Activated T-cell treated with anti-CD3 and anti-CD28 coated beads, Interleukin-2, amount 50 U/mL, for 4 hours (primary cell): ENCODE data around the gene ATXN7L3. TPM values are rescaled to one million over a fixed set of nuclear protein-coding genes. Genes with fewer than 3 reads are reported as not detected.

Experiments used
- ATAC-seq, 2 donors: fragments of 200-7000 bp; cut with Tn5 transposase; one replicate each; pipeline ENCODE4 v1.10.0; 2021
- DNase-seq: peaks from one replicate; pipeline ENCODE4 v3.0.0-alpha.2; 2020
- H3K27me3 Mint-ChIP-seq: one replicate; pipeline ENCODE4 v1.8.0; 2021; ENCODE audit warnings: low read depth, mixed read lengths
- H3K36me3 Mint-ChIP-seq: one replicate; pipeline ENCODE4 v1.8.0; 2022; ENCODE audit warnings: mixed read lengths; ENCODE audit not compliant: insufficient read depth
- H3K4me1 Mint-ChIP-seq: one replicate; pipeline ENCODE4 v1.8.0; 2021; ENCODE audit warnings: low read depth, mixed read lengths
- H3K4me3 Mint-ChIP-seq: one replicate; pipeline ENCODE4 v1.8.0; 2021; ENCODE audit warnings: mild to moderate bottlenecking, moderate library complexity, mixed read lengths
- H3K9me3 Mint-ChIP-seq: one replicate; pipeline ENCODE4 v1.8.0; 2021; ENCODE audit warnings: mixed read lengths
- total RNA-seq, 3 donors: library from RNA; stranded (reverse); gene quantifications; one replicate each; pipeline ENCODE4 v1.2.1, GENCODE V29; 2021

ATXN7L3 gene
- total RNA-seq, 3 donors from 2014 or later = 101 to 111 (median 110) TPM

GRCh38 chr17:44198721-44199552 is 747 bp downstream of the ATXN7L3 start:
- peak; percentile 36 to 44 for ATAC-seq
- Mint-ChIP-seq H3K4me3 (peak overlapping the region; percentile 83), H3K9me3 (no peaks in the 10 kb centered on the region), H3K27me3 (no peaks in the 10 kb centered on the region), H3K4me1 (peaks cover 32% of the 10 kb centered on the region), H3K36me3 (peaks cover 22% of the 10 kb centered on the region)
- DNase-seq = no peak

- Mint-ChIP-seq H3K36me3 (peaks cover 25% of the 10 kb centered on the region), H3K4me1 (peaks cover 24% of the 10 kb centered on the region), H3K27me3 (no peaks in the 10 kb centered on the region), H3K9me3 (no peaks in the 10 kb centered on the region), H3K4me3 (peak overlapping the region; percentile 83)
- DNase-seq = no peak
- ATAC-seq = no peak
These were observed 1.5 kb downstream of the ATXN7L3 start for GRCh38 chr17:44197980-44198720.

DNA sequence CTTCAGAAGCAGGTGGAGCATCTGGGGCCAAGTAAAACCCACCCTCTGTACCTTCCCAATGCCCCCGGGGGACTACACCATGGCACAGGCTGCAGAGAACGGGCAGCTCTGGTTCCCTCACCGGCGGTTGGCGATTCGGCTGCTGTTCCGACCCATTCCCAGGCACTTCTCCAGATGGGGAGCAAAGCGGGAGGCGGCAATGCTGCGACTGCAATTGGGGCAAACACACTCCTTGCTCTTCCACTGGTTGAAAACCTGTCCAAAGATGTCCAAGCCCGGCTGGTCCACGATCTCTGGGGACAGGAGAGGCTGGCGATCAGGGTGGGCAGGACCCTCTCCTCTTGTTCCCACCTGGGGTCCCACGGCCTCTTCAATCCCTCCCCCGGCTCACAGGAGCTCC is 2.6 kb downstream of the ATXN7L3 start:
- DNase-seq = no peak
- H3K27me3 Mint-ChIP-seq = no peaks in the 10 kb centered on the region
- no peak overlapping the region for H3K4me3 Mint-ChIP-seq
- peaks cover 20% of the 10 kb centered on the region for H3K4me1 Mint-ChIP-seq
- H3K9me3 Mint-ChIP-seq = no peaks in the 10 kb centered on the region
- ATAC-seq = no peak
- peaks cover 26% of the 10 kb centered on the region for H3K36me3 Mint-ChIP-seq

DNA sequence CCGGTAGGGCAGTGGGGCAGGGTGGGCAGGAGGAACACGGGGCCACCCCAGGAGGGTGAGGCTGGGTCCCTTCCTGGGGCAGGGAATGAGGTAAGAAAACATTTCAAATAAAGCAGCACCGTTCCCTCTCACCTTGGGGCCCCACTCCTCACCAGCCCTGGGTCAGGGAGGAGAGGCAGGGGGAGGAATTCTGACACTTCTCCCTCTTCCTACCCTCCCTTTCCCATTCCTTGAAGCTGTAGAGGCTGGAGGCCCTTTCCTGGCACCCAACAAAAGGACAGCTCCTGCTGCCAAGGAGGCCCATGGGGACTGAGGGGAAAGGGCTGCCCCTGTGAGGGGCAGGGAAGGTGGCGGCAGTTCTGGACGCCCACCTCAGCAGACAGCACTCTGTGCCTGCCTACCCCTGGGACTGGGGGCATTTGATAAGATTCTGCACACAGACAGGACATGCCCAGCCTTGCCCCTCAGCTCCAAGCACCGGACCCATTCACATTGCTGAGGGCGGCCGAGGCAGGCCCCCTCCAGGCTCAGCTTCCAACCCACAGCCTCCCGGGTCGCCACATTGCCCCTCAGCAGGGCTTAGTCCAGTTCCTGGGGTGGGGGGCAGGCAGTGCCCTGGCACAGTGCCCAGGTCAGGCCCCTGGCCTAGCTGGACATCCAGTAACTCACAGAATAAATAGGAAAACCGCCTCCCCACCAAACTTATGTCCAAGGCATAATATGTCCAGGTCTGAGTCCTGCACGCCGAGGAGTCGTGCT is 6.2 kb downstream of the ATXN7L3 start:
- peaks cover 20% of the 10 kb centered on the region for H3K4me1 Mint-ChIP-seq
- H3K9me3 Mint-ChIP-seq = no peaks in the 10 kb centered on the region
- DNase-seq = no peak
- no peak overlapping the region for H3K4me3 Mint-ChIP-seq
- H3K27me3 Mint-ChIP-seq = no peaks in the 10 kb centered on the region
- H3K36me3 Mint-ChIP-seq = peaks cover 38% of the 10 kb centered on the region
- ATAC-seq = no peak

DNA sequence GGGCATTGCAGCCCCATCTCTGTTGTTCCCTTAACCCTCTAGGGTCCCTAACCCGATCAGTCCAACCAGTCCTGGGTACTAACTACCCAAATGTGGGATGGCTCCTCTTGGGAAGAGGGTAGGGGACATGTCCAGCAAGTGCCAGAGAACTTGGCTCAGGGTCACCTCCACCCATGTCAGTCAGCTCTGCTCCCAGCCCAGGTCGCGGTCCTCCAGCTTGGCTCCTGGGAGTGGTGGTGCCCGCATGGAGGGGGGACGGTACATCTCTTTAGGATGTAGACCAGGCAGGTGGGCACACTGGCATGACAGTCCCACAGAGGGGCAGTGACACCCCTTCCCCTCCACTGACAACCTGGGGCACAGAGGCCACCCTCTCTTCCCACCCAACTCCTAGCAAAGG is 6.9 kb downstream of the ATXN7L3 start:
- no peak for ATAC-seq
- H3K36me3 Mint-ChIP-seq = peaks cover 35% of the 10 kb centered on the region
- H3K4me1 Mint-ChIP-seq = peaks cover 21% of the 10 kb centered on the region
- no peaks in the 10 kb centered on the region for H3K9me3 Mint-ChIP-seq
- H3K27me3 Mint-ChIP-seq = no peaks in the 10 kb centered on the region
- DNase-seq = no peak
- H3K4me3 Mint-ChIP-seq = no peak overlapping the region

GRCh38 chr17:44191941-44192496 is 7.7 kb downstream of the ATXN7L3 start:
- Mint-ChIP-seq H3K4me1 (peaks cover 17% of the 10 kb centered on the region), H3K4me3 (no peak overlapping the region), H3K36me3 (peaks cover 30% of the 10 kb centered on the region), H3K9me3 (no peaks in the 10 kb centered on the region), H3K27me3 (no peaks in the 10 kb centered on the region)
- ATAC-seq (no peak), DNase-seq (no peak)

DNA sequence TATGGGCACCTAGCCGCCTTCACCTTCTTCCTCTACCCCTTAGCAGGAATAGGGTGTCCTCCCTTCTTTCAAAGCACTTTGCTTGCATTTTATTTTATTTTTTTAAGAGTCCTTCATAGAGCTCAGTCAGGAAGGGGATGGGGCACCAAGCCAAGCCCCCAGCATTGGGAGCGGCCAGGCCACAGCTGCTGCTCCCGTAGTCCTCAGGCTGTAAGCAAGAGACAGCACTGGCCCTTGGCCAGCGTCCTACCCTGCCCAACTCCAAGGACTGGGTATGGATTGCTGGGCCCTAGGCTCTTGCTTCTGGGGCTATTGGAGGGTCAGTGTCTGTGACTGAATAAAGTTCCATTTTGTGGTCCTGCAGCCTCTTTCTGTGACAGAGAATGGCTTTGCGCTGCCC is 8.3 kb downstream of the ATXN7L3 start:
- peaks cover 18% of the 10 kb centered on the region for H3K4me1 Mint-ChIP-seq
- ATAC-seq (no peak), DNase-seq (no peak)
- no peak overlapping the region for H3K4me3 Mint-ChIP-seq
- H3K9me3 Mint-ChIP-seq = no peaks in the 10 kb centered on the region
- no peaks in the 10 kb centered on the region for H3K27me3 Mint-ChIP-seq
- peaks cover 28% of the 10 kb centered on the region for H3K36me3 Mint-ChIP-seq

DNA sequence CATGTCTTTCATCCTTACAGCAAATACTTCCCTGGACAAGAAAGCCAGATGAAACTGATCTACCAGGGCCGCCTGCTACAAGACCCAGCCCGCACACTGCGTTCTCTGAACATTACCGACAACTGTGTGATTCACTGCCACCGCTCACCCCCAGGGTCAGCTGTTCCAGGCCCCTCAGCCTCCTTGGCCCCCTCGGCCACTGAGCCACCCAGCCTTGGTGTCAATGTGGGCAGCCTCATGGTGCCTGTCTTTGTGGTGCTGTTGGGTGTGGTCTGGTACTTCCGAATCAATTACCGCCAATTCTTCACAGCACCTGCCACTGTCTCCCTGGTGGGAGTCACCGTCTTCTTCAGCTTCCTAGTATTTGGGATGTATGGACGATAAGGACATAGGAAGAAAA is 9.2 kb downstream of the ATXN7L3 start:
- no peaks in the 10 kb centered on the region for H3K27me3 Mint-ChIP-seq
- no peak for ATAC-seq
- H3K36me3 Mint-ChIP-seq = peaks cover 28% of the 10 kb centered on the region

DNA sequence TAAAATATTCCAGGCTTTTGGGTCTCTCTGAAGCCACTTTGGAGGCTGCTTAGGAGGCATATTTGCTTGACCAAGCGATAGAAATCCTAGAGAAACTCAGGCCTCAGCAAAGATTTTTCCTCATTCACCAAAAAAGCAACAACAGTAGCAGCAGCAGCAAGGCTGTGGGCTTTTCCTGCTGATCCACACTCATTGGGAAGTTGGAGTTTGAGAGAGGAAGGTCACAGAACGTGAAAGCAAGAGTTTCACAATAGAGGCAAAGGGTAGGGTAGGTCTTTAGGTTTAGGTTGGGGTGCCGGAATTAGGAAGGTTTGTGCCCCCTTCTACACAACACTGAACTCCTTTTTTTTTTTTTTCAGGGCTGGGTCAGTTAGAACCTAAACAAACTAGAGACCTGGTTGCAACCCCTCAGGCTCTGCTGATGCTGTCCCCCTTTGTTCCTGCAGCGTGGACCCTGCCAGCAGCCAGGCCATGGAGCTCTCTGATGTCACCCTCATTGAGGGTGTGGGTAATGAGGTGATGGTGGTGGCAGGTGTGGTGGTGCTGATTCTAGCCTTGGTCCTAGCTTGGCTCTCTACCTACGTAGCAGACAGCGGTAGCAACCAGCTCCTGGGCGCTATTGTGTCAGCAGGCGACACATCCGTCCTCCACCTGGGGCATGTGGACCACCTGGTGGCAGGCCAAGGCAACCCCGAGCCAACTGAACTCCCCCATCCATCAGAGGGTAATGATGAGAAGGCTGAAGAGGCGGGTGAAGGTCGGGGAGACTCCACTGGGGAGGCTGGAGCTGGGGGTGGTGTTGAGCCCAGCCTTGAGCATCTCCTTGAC is 10.9 kb downstream of the ATXN7L3 start:
- Mint-ChIP-seq H3K4me3 (peak overlapping the region; percentile 100), H3K4me1 (peaks cover 36% of the 10 kb centered on the region), H3K9me3 (no peaks in the 10 kb centered on the region), H3K36me3 (peaks cover 17% of the 10 kb centered on the region), H3K27me3 (no peaks in the 10 kb centered on the region)
- no peak for DNase-seq
- ATAC-seq = no peak

More for the DNA sequence above, 9.2 kb downstream of the ATXN7L3 start:
- Mint-ChIP-seq H3K4me3 (no peak overlapping the region), H3K9me3 (no peaks in the 10 kb centered on the region), H3K4me1 (peaks cover 23% of the 10 kb centered on the region)
- DNase-seq = no peak

DNA sequence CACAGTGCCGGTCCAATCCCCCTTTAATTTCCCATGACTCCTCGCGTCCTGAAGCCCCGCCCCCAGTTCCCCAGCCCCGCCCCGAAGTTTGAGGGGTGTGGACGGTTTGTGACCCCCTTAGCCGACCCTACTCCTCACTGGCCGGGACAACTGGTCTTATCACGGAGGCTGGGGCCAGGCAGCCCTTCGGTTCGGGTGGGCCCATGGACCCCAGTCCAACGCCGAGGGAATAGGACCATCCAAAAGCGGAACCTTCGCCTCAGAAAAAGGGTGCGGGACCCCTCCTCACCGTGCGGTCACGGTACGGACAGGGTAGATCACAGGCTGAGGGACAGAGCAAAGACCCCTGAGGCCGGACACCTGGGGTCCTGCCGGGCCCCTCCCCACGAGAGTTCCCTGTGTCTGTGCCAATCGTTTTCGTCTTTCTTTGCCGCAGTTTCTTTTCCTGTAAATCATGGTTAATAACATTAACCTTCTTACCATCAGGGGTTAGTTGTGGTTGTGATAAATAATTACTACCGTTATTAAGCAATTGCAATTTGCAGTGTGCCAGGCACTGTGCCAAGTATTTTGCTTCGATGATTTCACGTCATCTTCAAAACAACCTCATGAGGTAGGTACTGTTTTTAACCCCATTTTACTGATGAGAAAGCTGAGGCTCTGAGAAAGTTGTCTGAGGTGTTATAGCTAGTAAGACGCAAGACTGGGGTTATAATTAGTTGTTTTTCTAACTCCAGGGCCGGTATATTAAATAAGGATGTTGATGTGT is 12.4 kb downstream of the ATXN7L3 start:
- no peak for DNase-seq

DNA sequence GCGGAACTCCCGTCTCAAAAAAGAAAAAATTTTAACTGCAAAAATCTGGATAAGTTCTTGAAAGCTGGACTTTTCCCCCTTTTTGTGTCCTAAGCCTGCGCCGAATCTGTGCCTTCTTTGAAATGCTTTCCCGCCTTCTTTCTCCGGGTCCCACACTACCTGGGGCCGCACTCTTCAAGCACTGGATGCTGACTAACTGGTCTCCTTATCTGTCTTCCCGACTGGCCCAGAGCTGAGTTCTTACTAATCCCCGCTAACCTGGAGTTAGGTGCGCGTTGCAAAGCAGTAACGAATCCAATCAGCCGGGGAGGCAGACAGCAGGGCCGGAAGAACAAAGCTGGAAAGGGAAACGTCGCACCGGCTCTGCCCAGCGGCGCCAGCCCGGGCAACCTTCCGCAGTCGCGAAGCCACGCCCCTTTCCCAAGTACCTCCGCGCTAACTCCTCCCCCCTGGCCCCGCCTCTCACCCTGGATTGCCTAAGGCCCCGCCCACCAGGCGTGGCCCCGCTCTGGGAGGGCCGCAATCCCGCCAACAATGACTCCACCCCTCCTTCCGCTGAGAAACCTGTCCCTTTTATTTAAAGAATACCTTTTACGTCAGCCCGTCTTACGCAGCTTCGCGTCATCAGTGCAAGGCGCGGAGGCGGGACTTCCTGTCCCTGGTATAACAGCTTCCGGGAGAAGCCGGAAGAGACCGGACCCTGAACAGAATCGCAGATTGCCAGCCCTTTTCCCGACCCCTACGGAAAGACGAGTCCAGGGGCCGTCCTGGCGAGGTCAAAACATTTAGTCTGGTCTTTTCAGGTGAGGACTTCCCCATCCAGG is 13.2 kb downstream of the ATXN7L3 start, which contains the start of gene TMUB2:
TMUB2 (plus strand) TSS at position 666 of the 824 bp plus-strand sequence. CDS start 737 bp downstream, outside the sequence.
- H3K4me1 Mint-ChIP-seq = peaks cover 46% of the 10 kb centered on the region
- peaks cover 20% of the 10 kb centered on the region for H3K36me3 Mint-ChIP-seq
- DNase-seq (peak; percentile 100), ATAC-seq (peak; percentile 91 to 93)
- peak within 1 kb of the TSS; percentile 100 for H3K4me3 Mint-ChIP-seq
- H3K9me3 Mint-ChIP-seq = no peaks in the 10 kb centered on the region
- H3K27me3 Mint-ChIP-seq = no peaks in the 10 kb centered on the region

More for the DNA sequence above, 12.4 kb downstream of the ATXN7L3 start:
- H3K27me3 Mint-ChIP-seq = no peaks in the 10 kb centered on the region
- ATAC-seq = peak; percentile 64 to 68
- H3K9me3 Mint-ChIP-seq = no peaks in the 10 kb centered on the region
- peak overlapping the region; percentile 100 for H3K4me3 Mint-ChIP-seq
- peaks cover 41% of the 10 kb centered on the region for H3K4me1 Mint-ChIP-seq
- H3K36me3 Mint-ChIP-seq = peaks cover 15% of the 10 kb centered on the region

DNA sequence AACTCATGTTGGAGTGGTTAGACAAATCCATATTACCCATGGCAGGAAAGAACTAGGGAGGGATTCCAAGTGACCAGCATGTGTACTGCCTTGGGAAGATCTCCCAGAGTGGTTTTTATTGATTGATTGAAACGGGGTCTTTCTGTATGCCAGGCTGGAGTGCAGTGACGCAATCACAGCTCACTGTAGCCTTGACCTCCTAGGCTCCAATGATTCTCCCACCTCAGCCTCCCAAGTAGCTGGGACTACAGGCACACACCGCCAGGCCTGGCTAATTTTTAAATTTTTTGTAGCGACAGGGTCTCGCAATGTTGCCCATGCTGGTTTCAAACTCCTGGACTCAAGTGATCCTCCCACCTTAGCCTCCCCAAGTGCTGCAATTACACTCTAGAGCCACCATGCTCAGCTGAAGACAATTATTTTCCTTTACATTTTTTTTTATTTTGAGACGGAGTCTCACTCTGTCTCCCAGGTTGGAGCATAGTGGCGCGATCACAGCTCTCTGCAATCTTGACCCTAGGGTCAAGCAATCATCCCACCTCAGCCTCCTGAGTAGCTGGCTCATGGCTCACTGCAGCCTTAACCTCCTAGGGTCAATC is 15.4 kb downstream of the ATXN7L3 start:
- Mint-ChIP-seq H3K36me3 (peaks cover 12% of the 10 kb centered on the region), H3K27me3 (no peaks in the 10 kb centered on the region), H3K9me3 (no peaks in the 10 kb centered on the region), H3K4me1 (peaks cover 44% of the 10 kb centered on the region), H3K4me3 (peak overlapping the region; percentile 35)
- ATAC-seq = no peak
- DNase-seq = no peak
